Activated T-cell treated with anti-CD3 and anti-CD28 coated beads for 24 hours (primary cell): ENCODE results near the gene NUDCD3.
A peak's percentile ranks its signal among the peaks of the same experiment; 100 is the strongest.

Source experiments
- DNase-seq: peaks from one replicate; pipeline ENCODE4 v3.0.0-alpha.2; 2020; ENCODE audit warnings: low read depth

Gene NUDCD3

GRCh38 chr7:44477938-44478337 lies 12.5 kb downstream of the NUDCD3 start:
- no peak for DNase-seq

GRCh38 chr7:44477063-44477830 lies 13.2 kb downstream of the NUDCD3 start:
- DNase-seq = peak; percentile 44

- DNase-seq = no peak
These were observed 14.1 kb downstream of the NUDCD3 start for GRCh38 chr7:44476313-44476712.

- DNase-seq = no peak
These were observed 17.2 kb downstream of the NUDCD3 start for GRCh38 chr7:44473295-44473694.

- no peak for DNase-seq
These were observed 17.6 kb downstream of the NUDCD3 start for GRCh38 chr7:44472843-44473242.

- no peak for DNase-seq
These were observed 18.6 kb downstream of the NUDCD3 start for GRCh38 chr7:44471850-44472249.

- DNase-seq = no peak
These were observed 19.0 kb downstream of the NUDCD3 start for GRCh38 chr7:44471436-44471835.

GRCh38 chr7:44470628-44471245 lies 19.7 kb downstream of the NUDCD3 start:
- DNase-seq = no peak

- DNase-seq = no peak
These were observed 20.4 kb downstream of the NUDCD3 start for GRCh38 chr7:44470135-44470479.

- DNase-seq = no peak
These were observed 20.9 kb downstream of the NUDCD3 start for GRCh38 chr7:44469461-44470134.

GRCh38 chr7:44467217-44467548 lies 23.3 kb downstream of the NUDCD3 start:
- no peak for DNase-seq

GRCh38 chr7:44466300-44467216 lies 23.9 kb downstream of the NUDCD3 start:
- no peak for DNase-seq

GRCh38 chr7:44465490-44465889 lies 25.0 kb downstream of the NUDCD3 start:
- DNase-seq = no peak

GRCh38 chr7:44463169-44463808 lies 27.2 kb downstream of the NUDCD3 start:
- DNase-seq = no peak

- DNase-seq = peak; percentile 19
These were observed 29.1 kb downstream of the NUDCD3 start for GRCh38 chr7:44461387-44461786.

- DNase-seq = peak; percentile 26
These were observed 30.1 kb downstream of the NUDCD3 start for GRCh38 chr7:44460325-44460724.

GRCh38 chr7:44455155-44455554 lies 35.3 kb downstream of the NUDCD3 start:
- DNase-seq = no peak

- no peak for DNase-seq
These were observed 36.1 kb downstream of the NUDCD3 start for GRCh38 chr7:44454348-44454747.

- DNase-seq = no peak
These were observed 39.3 kb downstream of the NUDCD3 start for GRCh38 chr7:44451123-44451522.

GRCh38 chr7:44449584-44449928 lies 40.9 kb downstream of the NUDCD3 start:
- no peak for DNase-seq

GRCh38 chr7:44448922-44449583 lies 41.4 kb downstream of the NUDCD3 start:
- no peak for DNase-seq
